ENCODE results near the gene TSG101. TPM values are rescaled to one million over a fixed set of nuclear protein-coding genes. Genes with fewer than 3 reads are reported as not detected.

The TSG101 gene
- total RNA-seq (2014; rRNA removed) = 42.2 and 46.9 TPM in 2 replicates
- percentile 82 among the genes with signal in this experiment for Bru-seq, nascent RNA
- percentile 73 among the genes with signal in this experiment for BruChase-seq, experiment 1, labeled RNA remaining after a 6-hour chase
- percentile 72 among the genes with signal in this experiment for BruChase-seq, experiment 2, labeled RNA remaining after a 2-hour chase
- long read RNA-seq, transcript TSG101-201 (10 exons, 1,824 nt) = major isoform, 152 of 194 reads
- long read RNA-seq, partial matches to known transcripts = 26 of 194 reads
- long read RNA-seq, other reads (novel, unspliced or antisense) = 16 of 194 reads

GRCh38 chr11:18526521-18527296 lies at the start of gene TSG101:
TSG101 (minus strand) TSS chr11:18526942; CDS start chr11:18526816, 126 bp downstream.
- POLR2A ChIA-PET (ENCODE audit: unreplicated experiment) = interaction anchor here (0.5 to 2.0 kb wide), 7 partner anchors 9 to 223 kb away, joined by 3 to 9 read pairs (median 4); no protein-coding TSS in a partner anchor
- no TSS peak for BruUV-seq (replicated peaks)
- H3K4me1 ChIP-seq (ENCODE audit: insufficient read depth, low read length) = peaks cover 32% of the 10 kb centered on the region

DNA sequence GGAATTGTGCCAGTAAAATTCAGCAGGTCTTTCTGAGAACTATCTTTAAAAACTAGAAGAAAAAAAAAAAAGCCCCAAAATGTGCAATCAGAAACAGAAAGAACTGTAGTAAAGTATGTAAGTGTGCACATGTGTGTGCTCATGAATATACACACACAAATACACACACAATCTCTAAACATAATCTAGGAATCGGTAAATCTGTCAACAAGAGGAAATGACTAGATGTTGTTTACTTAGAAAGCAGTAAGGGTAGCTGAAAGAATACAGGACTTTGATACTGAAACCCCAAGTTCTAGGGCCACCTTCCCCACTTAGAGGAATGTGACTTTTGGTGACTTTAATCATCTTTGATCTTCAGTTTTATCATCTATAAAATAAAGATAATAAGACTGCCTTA lies 48.6 kb upstream of the TSG101 start:
- Histone ChIP-seq H3K9me3 (ENCODE audit: low read length) (no peaks in the 10 kb centered on the region), H3F3A (ENCODE audit: low read length, unreplicated experiment) (peaks cover 5% of the 10 kb centered on the region), H3K9ac (ENCODE audit: low read length) (no peak overlapping the region), H3K79me2 (ENCODE audit: low read length) (0 out of 2 replicates have a peak, but pooled peaks cover 3% of the 10 kb centered on the region), H3K4me3 (ENCODE audit: low read length) (no peak overlapping the region), H2AFZ (ENCODE audit: low read length) (no peak overlapping the region), H3K9me2 (replicated peaks; ENCODE audit: low read length) (no peaks in the 10 kb centered on the region), H3K36me3 (ENCODE audit: low read depth, low read length) (peaks cover 3% of the 10 kb centered on the region), H3K27me3 (ENCODE audit: low read length) (no peaks in the 10 kb centered on the region), H3K4me2 (ENCODE audit: low read length) (no peak overlapping the region), H4K20me1 (ENCODE audit: low read length) (no peaks in the 10 kb centered on the region), H3K4me1 (ENCODE audit: insufficient read depth, low read length) (peaks cover 20% of the 10 kb centered on the region; the same call in 1 of the 2 replicates), H3K27ac (ENCODE audit: low read length) (no peak overlapping the region)
- ATAC-seq (no peak), DNase-seq (peak; percentile 33)
- BruUV-seq (replicated peaks) = no TSS peak
- POLR2A ChIA-PET (ENCODE audit: unreplicated experiment) = interaction anchor here (0.7 kb wide), 1 partner anchor 174 kb away, joined by 4 read pairs; no protein-coding TSS in a partner anchor
- intact Hi-C loops (cut with micrococcal nuclease) = loop anchor here (5.0 kb wide), 1 partner anchor 43 kb away; no protein-coding TSS in a partner anchor
- no peak for TF ChIP-seq EZH2phosphoT487 (IDR thresholded peaks at IDR 0.05; ENCODE audit: borderline replicate concordance, low read length)
- no peak for TF ChIP-seq EZH2 (IDR thresholded peaks at IDR 0.05; ENCODE audit: low read length, unreplicated experiment)
- TF ChIP-seq, protein P1, sequence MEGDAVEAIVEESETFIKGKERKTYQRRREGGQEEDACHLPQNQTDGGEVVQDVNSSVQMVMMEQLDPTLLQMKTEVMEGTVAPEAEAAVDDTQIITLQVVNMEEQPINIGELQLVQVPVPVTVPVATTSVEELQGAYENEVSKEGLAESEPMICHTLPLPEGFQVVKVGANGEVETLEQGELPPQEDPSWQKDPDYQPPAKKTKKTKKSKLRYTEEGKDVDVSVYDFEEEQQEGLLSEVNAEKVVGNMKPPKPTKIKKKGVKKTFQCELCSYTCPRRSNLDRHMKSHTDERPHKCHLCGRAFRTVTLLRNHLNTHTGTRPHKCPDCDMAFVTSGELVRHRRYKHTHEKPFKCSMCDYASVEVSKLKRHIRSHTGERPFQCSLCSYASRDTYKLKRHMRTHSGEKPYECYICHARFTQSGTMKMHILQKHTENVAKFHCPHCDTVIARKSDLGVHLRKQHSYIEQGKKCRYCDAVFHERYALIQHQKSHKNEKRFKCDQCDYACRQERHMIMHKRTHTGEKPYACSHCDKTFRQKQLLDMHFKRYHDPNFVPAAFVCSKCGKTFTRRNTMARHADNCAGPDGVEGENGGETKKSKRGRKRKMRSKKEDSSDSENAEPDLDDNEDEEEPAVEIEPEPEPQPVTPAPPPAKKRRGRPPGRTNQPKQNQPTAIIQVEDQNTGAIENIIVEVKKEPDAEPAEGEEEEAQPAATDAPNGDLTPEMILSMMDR (conservative IDR thresholded peaks at IDR 0.05; ENCODE audit: low read depth, low read length) = no peak
- CTCF ChIA-PET = no interaction called here

More at GRCh38 chr11:18526521-18527296, at the start of gene TSG101:
- peak within 1 kb of the TSS; percentile 82 for H3K4me2 ChIP-seq (ENCODE audit: low read length)
- no peaks in the 10 kb centered on the region for H3K36me3 ChIP-seq (ENCODE audit: low read depth, low read length)
- H3F3A ChIP-seq (ENCODE audit: low read length, unreplicated experiment) = no peaks in the 10 kb centered on the region
- ATAC-seq (peak; percentile 89), DNase-seq (peak; percentile 89)
- H4K20me1 ChIP-seq (ENCODE audit: low read length) = 0 out of 2 replicates have a peak, but pooled peaks cover 6% of the 10 kb centered on the region
- TF ChIP-seq EZH2phosphoT487 (IDR thresholded peaks at IDR 0.05; ENCODE audit: borderline replicate concordance, low read length) = no peak
- no peak for TF ChIP-seq EZH2 (IDR thresholded peaks at IDR 0.05; ENCODE audit: low read length, unreplicated experiment)
- TF ChIP-seq, protein P1 (conservative IDR thresholded peaks at IDR 0.05; ENCODE audit: low read depth, low read length) = no peak
- no peaks in the 10 kb centered on the region for H3K9me2 ChIP-seq (replicated peaks; ENCODE audit: low read length)
- H3K4me3 ChIP-seq (ENCODE audit: low read length) = peak within 1 kb of the TSS; percentile 81
- intact Hi-C loops (cut with micrococcal nuclease) = loop anchor here (1.0 to 10.0 kb wide), 6 partner anchors 34 to 282 kb away; partner anchors contain the start of genes GTF2H1, HPS5, SAA2 and SPTY2D1
- CTCF ChIA-PET = interaction anchor here (0.6 to 0.7 kb wide), 2 partner anchors 14 to 291 kb away, joined by 3 read pairs; no protein-coding TSS in a partner anchor
- no peaks in the 10 kb centered on the region for H3K27me3 ChIP-seq (ENCODE audit: low read length)
- peak within 1 kb of the TSS; percentile 92 for H3K27ac ChIP-seq (ENCODE audit: low read length)
- no peaks in the 10 kb centered on the region for H3K9me3 ChIP-seq (ENCODE audit: low read length)
- H3K79me2 ChIP-seq (ENCODE audit: low read length) = peaks cover 60% of the 10 kb centered on the region
- peak within 1 kb of the TSS; percentile 94 for H3K9ac ChIP-seq (ENCODE audit: low read length)
- peak within 1 kb of the TSS; percentile 85 for H2AFZ ChIP-seq (ENCODE audit: low read length)

Measured in PC-3 (cell line).